A375 (cell line): ENCODE results near the gene SLX1B. TPM values are rescaled to one million over a fixed set of nuclear protein-coding genes. Genes with fewer than 3 reads are reported as not detected.

Experiments used
- small RNA-seq: library from RNA; depleted of rRNA; stranded (forward); fragments of <200 nt; gene quantifications from one replicate; pipeline ENCODE3, GENCODE V24; 2014
- total RNA-seq: library from RNA; depleted of rRNA; stranded (reverse); fragments of >200 nt; shearing (Covaris generic); gene quantifications from 2 replicates; pipeline ENCODE4 v1.2.3, GENCODE V29; 2014; rRNA removed

The SLX1B gene
- 20.0 and 33.5 TPM in 2 replicates for total RNA-seq

DNA sequence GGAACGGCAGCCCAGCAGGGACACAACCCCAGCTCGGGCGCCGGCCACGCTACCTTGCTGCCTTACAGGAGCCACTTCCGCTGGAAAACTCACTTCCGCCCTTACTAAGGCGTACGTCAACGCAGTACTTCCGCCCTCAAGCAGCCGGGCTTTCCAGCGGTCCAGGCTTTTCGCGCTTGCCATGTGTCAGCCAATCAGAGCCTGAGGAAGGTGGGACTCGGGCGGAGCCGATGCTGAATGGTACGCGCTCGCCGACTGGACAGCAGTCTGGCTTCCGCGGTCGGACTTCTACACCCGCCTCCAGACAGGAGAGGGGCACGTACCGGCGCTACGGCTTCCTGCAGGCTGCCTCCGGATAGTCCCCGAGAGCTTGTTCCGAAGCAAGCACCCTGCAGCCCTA lies at the start of gene SLX1B, which contains the start of gene BOLA2:
Gene SLX1B, plus strand, starts transcription at position 265 of the 400 bp plus-strand sequence.
Gene BOLA2, minus strand, starts transcription at position 83 of the 400 bp plus-strand sequence. CDS start 98 bp downstream, outside the sequence.

DNA sequence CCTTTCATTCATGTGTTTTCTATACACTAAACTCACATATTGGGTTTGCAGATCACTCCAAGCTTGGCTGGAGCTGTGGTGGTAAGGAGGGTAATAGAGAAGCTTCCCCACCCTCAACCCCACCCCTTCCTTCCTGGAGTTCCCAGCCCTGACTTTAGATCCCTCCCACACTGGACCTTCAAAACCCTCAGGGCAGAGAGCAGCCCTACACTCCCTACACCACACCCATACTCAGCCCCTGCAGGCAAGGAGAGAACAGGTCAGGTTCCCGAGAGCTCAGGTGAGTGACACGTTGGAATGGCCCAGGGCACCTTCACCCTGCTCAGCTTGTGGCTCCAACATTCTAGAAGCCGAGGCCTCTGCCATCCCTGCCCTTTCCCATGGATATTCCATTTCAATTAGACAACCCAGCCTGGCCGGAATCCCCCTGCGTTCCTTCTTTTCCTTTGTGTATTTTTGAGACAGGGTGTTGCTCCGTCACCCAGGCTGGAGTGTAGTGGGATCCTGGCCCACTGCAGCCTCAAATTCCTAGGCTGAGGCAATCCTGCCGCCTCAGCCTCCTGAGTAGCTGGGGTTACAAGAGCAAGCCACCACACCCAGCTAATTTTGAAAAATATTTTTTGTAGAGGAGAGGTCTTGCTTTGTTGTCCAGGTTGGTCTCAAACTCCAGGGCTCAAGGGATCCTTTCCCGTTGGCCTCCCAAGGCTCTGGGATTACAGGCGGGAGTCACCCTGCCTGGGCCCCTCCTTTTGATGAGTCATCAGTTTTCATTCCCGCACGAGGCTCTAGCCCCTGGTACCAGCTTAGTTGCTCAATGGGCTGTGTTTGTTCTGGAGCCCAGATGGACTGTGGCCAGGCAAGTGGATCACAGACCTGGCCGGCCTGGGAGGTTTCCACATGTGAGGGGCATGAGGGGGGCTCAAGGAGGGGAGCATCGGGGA lies 5.6 kb downstream of the SLX1B start, which contains the start of gene SULT1A4:
Gene SULT1A4, plus strand, starts transcription at position 208 of the 941 bp plus-strand sequence. CDS start 1,473 bp downstream, outside the sequence.

DNA sequence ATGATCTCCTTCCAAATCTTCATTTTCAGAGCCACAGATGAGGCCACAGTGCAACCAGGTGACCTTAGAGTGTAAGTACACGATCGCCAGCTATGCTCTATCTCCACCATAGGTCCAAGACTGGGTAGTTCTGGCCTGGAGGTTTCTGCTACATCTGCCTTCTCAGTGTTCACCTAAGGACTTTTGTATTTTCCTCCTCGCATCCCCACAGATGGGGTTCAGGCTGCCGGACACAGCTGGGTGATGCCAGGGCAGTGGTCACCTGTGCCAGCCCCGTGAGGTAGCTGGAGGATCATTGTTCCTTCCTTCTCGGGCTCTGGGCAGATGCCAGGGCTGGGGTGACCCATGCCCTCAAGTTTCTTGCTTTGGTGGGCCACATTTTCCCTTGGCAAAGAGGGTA lies 52.0 kb downstream of the SLX1B start, which contains the start of gene NPIPB12:
Gene NPIPB12, minus strand, starts transcription at position 101 of the 400 bp plus-strand sequence.

Small RNAs within 50 kb of the gene (small RNA-seq; reads per million reads assigned to genes)
- not detected for gene AC133555.2

Other genes with a start within 250 kb of the SLX1B start
- 0.23 and 0.53 TPM in 2 replicates for gene NPIPB11, start 47.8 kb upstream of the SLX1B start, total RNA-seq
- 181 and 182 TPM in 2 replicates for gene BOLA2, start 182 bp upstream of the SLX1B start, total RNA-seq
- gene SULT1A4, start 5.4 kb downstream of the SLX1B start, total RNA-seq: 6.0 and 6.6 TPM in 2 replicates
- 23.7 and 29.1 TPM in 2 replicates for gene NPIPB12, start 51.9 kb downstream of the SLX1B start, total RNA-seq
- gene SPN, start 208.7 kb downstream of the SLX1B start, total RNA-seq: 0.04 and 1.8 TPM in 2 replicates
- gene QPRT, start 224.6 kb downstream of the SLX1B start, total RNA-seq: 0.57 and 0.61 TPM in 2 replicates